Astrocyte (in vitro differentiated cells and primary cell): ENCODE measurements around the gene COL19A1. TPM values are rescaled to one million over a fixed set of nuclear protein-coding genes. Genes with fewer than 3 reads are reported as not detected.

ENCODE experiments used
- DNase-seq: peaks from one replicate; pipeline ENCODE4 v3.0.0-alpha.2; 2010; ENCODE audit warnings: low read depth
- FAIRE-seq: peaks from 2 replicates; lab custom pipeline; 2011; peaks lifted over from hg19 to GRCh38; lab: Jason Lieb, UNC
- H2AFZ ChIP-seq: 2 replicates; pipeline ENCODE4 v1.6.0; 2012; ENCODE audit warnings: low read depth, low read length, inconsistent platforms
- H3K27ac ChIP-seq: 2 replicates; pipeline ENCODE4 v1.5.1; 2011; ENCODE audit warnings: low read depth, low read length, inconsistent platforms
- H3K27me3 ChIP-seq: 2 replicates; pipeline ENCODE4 v1.6.0; 2011; ENCODE audit warnings: low read length, inconsistent platforms; ENCODE audit not compliant: insufficient read depth
- H3K36me3 ChIP-seq: 2 replicates; pipeline ENCODE4 v1.5.1; 2011; ENCODE audit warnings: low read length, inconsistent platforms; ENCODE audit not compliant: insufficient read depth
- H3K4me1 ChIP-seq: 2 replicates; pipeline ENCODE4 v1.5.1; 2011; ENCODE audit warnings: low read length, inconsistent platforms; ENCODE audit not compliant: insufficient read depth
- H3K4me2 ChIP-seq: 2 replicates; pipeline ENCODE4 v1.6.0; 2012; ENCODE audit warnings: low read length, inconsistent platforms
- H3K4me3 ChIP-seq: 2 replicates; pipeline ENCODE4 v1.5.1; 2011; ENCODE audit warnings: low read depth, mild to moderate bottlenecking, low read length, inconsistent platforms; ENCODE audit not compliant: insufficient read depth
- H3K79me2 ChIP-seq: 2 replicates; pipeline ENCODE4 v1.6.0; 2012; ENCODE audit warnings: mild to moderate bottlenecking, low read length, inconsistent platforms; ENCODE audit not compliant: insufficient read depth
- H3K9ac ChIP-seq: 2 replicates; pipeline ENCODE4 v1.6.0; 2012; ENCODE audit warnings: mild to moderate bottlenecking, low read length, inconsistent platforms
- H3K9me3 ChIP-seq: 2 replicates; pipeline ENCODE4 v1.5.1; 2012; ENCODE audit warnings: low read depth, mild to moderate bottlenecking, low read length, inconsistent platforms; ENCODE audit not compliant: insufficient read depth
- H4K20me1 ChIP-seq: 2 replicates; pipeline ENCODE4 v1.6.0; 2012; ENCODE audit warnings: low read length, inconsistent platforms; ENCODE audit not compliant: insufficient read depth
- H3K27ac Mint-ChIP-seq: one replicate; pipeline ENCODE4 v1.8.0; 2021; ENCODE audit warnings: mild to moderate bottlenecking, mixed read lengths; ENCODE audit not compliant: unreplicated experiment
- H3K27me3 Mint-ChIP-seq: one replicate; pipeline ENCODE4 v1.8.0; 2021; ENCODE audit warnings: low read depth, mixed read lengths; ENCODE audit not compliant: unreplicated experiment
- H3K36me3 Mint-ChIP-seq: one replicate; pipeline ENCODE4 v1.8.0; 2021; ENCODE audit warnings: low read depth, mixed read lengths; ENCODE audit not compliant: unreplicated experiment
- H3K4me1 Mint-ChIP-seq: one replicate; pipeline ENCODE4 v1.8.0; 2021; ENCODE audit warnings: low read depth, mixed read lengths; ENCODE audit not compliant: unreplicated experiment
- H3K4me3 Mint-ChIP-seq: one replicate; pipeline ENCODE4 v1.8.0; 2021; ENCODE audit warnings: mild to moderate bottlenecking, moderate library complexity, mixed read lengths; ENCODE audit not compliant: unreplicated experiment
- H3K9me3 Mint-ChIP-seq: one replicate; pipeline ENCODE4 v1.8.0; 2021; ENCODE audit warnings: mild to moderate bottlenecking, mixed read lengths; ENCODE audit not compliant: unreplicated experiment
- EZH2 ChIP-seq: IDR thresholded peaks from 2 replicates; pipeline ENCODE4 v1.6.1; 2012; ENCODE audit warnings: mild to moderate bottlenecking, low read length, inconsistent platforms; ENCODE audit not compliant: insufficient read depth
- total RNA-seq: library from RNA; stranded (reverse); gene quantifications from 2 replicates; pipeline ENCODE4 v1.2.1, GENCODE V29; 2021
- TF ChIP-seq, protein P1 (sequence below): IDR thresholded peaks from 2 replicates; pipeline ENCODE4 v1.5.1; 2011; ENCODE audit warnings: low read depth, mild to moderate bottlenecking, inconsistent platforms, low read length, moderate library complexity; ENCODE audit not compliant: insufficient read depth

The COL19A1 gene
- total RNA-seq, 1 donor from 2014 or later = 0.18 TPM

DNA sequence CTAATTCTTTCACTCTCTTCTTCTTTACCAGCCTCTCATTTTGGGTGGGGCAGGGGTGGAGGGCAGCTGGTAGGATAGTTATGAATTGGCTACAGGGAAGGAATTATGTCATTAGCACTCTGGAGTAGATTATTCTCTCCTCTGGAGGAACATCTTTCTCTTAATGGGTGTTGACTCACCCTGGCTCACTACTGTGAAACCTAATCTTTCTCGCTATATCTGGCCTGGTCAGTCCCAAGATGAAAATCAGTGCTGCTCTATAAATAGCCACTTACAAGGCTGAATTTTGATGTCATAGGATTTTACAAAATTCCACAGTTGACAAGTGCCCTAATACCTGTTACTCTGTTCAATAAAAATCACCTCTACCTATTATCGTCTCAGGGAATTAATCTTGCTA lies 285.3 kb downstream of the COL19A1 start:
- Histone ChIP-seq H4K20me1 (no peaks in the 10 kb centered on the region), H3K27ac (no peak overlapping the region), H3K27me3 (no peaks in the 10 kb centered on the region), H2AFZ (no peak overlapping the region), H3K4me3 (no peak overlapping the region), H3K36me3 (no peaks in the 10 kb centered on the region), H3K4me2 (no peak overlapping the region), H3K4me1 (no peaks in the 10 kb centered on the region), H3K79me2 (no peaks in the 10 kb centered on the region), H3K9me3 (no peaks in the 10 kb centered on the region), H3K9ac (no peak overlapping the region)
- Mint-ChIP-seq H3K27ac (peak overlapping the region; percentile 77), H3K4me3 (no peak overlapping the region), H3K9me3 (no peaks in the 10 kb centered on the region), H3K4me1 (peaks cover 10% of the 10 kb centered on the region), H3K27me3 (no peaks in the 10 kb centered on the region), H3K36me3 (no peaks in the 10 kb centered on the region)
- FAIRE-seq (no peak), DNase-seq (no peak)
- no peak for TF ChIP-seq EZH2
- TF ChIP-seq, protein P1, sequence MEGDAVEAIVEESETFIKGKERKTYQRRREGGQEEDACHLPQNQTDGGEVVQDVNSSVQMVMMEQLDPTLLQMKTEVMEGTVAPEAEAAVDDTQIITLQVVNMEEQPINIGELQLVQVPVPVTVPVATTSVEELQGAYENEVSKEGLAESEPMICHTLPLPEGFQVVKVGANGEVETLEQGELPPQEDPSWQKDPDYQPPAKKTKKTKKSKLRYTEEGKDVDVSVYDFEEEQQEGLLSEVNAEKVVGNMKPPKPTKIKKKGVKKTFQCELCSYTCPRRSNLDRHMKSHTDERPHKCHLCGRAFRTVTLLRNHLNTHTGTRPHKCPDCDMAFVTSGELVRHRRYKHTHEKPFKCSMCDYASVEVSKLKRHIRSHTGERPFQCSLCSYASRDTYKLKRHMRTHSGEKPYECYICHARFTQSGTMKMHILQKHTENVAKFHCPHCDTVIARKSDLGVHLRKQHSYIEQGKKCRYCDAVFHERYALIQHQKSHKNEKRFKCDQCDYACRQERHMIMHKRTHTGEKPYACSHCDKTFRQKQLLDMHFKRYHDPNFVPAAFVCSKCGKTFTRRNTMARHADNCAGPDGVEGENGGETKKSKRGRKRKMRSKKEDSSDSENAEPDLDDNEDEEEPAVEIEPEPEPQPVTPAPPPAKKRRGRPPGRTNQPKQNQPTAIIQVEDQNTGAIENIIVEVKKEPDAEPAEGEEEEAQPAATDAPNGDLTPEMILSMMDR = no peak

DNA sequence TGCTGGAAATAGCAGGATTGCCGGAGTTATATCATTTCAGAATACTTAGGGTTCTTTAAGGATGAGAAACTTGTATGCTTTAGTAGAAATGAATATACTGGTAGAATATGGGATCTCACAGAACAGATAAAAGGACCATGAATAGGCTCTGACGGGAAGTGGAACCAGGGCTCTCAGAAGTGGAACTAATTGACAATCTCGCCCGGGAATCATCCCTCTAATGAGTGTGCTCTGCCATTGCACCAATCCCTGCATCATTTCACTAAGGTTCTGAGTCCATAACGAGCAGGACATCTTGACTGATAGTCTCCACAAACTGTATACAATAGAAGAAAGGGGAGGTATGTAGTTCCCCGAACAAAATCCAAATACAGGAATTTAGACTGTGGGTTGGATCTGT lies 286.4 kb downstream of the COL19A1 start:
- no peak overlapping the region for H3K27ac Mint-ChIP-seq
- DNase-seq (no peak), FAIRE-seq (no peak)
- H3K4me3 Mint-ChIP-seq = no peak overlapping the region
- Histone ChIP-seq H3K79me2 (no peaks in the 10 kb centered on the region), H3K4me2 (no peak overlapping the region), H3K27me3 (no peaks in the 10 kb centered on the region), H2AFZ (no peak overlapping the region), H3K4me1 (no peaks in the 10 kb centered on the region), H3K4me3 (no peak overlapping the region), H3K27ac (no peak overlapping the region), H4K20me1 (no peaks in the 10 kb centered on the region), H3K9me3 (no peaks in the 10 kb centered on the region), H3K36me3 (no peaks in the 10 kb centered on the region), H3K9ac (no peak overlapping the region)
- no peaks in the 10 kb centered on the region for H3K9me3 Mint-ChIP-seq
- H3K4me1 Mint-ChIP-seq = peaks cover 10% of the 10 kb centered on the region
- no peaks in the 10 kb centered on the region for H3K27me3 Mint-ChIP-seq
- H3K36me3 Mint-ChIP-seq = no peaks in the 10 kb centered on the region
- TF ChIP-seq, protein P1 = no peak
- TF ChIP-seq EZH2 = no peak

DNA sequence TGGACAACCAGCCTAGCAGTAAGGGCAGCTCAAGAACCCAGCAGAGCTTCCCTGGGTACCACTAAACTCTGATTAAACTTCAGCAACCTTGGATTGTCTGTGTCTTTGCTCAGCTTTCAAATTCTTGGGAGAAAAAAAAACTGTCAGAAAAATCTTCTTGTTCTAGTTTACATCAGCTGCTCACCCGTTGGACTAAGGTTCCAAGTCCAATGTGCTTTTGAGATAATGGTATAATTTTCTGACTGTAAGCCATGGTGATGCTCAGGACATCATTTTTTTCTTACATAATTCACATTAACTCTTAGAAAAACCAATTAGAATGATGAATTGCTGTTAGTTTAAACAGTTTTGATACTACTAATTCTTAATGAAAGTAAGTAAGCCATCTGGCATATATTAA lies 290.7 kb downstream of the COL19A1 start:
- no peak overlapping the region for H3K9ac ChIP-seq
- no peak overlapping the region for H2AFZ ChIP-seq
- H3K27ac ChIP-seq = no peak overlapping the region
- H4K20me1 ChIP-seq = no peaks in the 10 kb centered on the region
- Mint-ChIP-seq H3K9me3 (no peaks in the 10 kb centered on the region), H3K36me3 (no peaks in the 10 kb centered on the region), H3K27me3 (no peaks in the 10 kb centered on the region), H3K4me1 (peaks cover 8% of the 10 kb centered on the region), H3K4me3 (no peak overlapping the region), H3K27ac (no peak overlapping the region)
- no peak for FAIRE-seq
- no peaks in the 10 kb centered on the region for H3K9me3 ChIP-seq
- TF ChIP-seq EZH2 = no peak
- TF ChIP-seq, protein P1 = no peak
- no peak overlapping the region for H3K4me2 ChIP-seq
- H3K4me3 ChIP-seq = no peak overlapping the region
- DNase-seq = no peak
- no peaks in the 10 kb centered on the region for H3K4me1 ChIP-seq
- H3K79me2 ChIP-seq = no peaks in the 10 kb centered on the region
- no peaks in the 10 kb centered on the region for H3K36me3 ChIP-seq
- no peaks in the 10 kb centered on the region for H3K27me3 ChIP-seq
